Stimulated activated CD4-positive, alpha-beta T cell treated with anti-CD3 and anti-CD28 coated beads, Interleukin-2, amount 100 ng/mL, for 4 hours (primary cell): Measurements from ENCODE around the gene GAMT.

Source experiments
- DNase-seq: peaks from one replicate; pipeline ENCODE4 v3.0.0-alpha.2; 2020; ENCODE audit warnings: low read depth

GAMT gene

GRCh38 chr19:1418951-1419738 is 17.8 kb upstream of the GAMT start:
- no peak for DNase-seq

DNA sequence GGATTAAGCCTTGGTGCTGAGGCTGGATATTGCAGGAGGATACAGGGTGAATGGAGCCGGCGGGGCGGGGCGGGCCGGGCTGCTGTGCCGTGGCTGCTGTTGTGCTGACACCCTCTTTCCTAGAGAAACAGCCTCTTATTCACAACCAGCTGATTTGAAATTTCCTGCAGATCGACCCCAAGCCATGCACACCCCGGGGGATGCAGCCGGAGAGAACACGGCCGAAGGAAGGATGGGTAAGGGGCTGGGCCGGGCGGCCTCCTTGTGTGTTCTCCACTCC is 17.1 kb upstream of the GAMT start:
- no peak for DNase-seq

GRCh38 chr19:1417681-1418495 is 16.5 kb upstream of the GAMT start:
- DNase-seq, result no peak

DNA sequence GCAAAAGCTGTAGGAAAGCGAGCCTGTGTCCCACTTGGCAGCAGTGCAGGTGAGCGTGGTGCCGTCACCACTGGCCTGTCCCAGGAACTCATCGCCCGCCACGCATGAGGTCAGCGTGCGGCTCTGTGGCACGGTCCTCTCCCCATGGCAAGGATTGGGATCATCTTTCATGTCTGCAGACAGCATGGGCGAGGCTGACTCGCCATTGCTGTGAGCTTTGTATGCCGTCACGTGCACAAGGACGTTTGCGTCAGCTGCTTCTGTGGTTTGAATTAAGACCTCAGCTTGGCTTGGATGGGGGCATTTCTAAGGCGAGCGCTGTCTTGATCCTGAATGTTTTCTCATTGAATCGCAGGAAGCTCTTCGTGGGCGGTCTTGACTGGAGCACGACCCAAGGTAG is 15.8 kb upstream of the GAMT start:
- DNase-seq, result no peak

DNA sequence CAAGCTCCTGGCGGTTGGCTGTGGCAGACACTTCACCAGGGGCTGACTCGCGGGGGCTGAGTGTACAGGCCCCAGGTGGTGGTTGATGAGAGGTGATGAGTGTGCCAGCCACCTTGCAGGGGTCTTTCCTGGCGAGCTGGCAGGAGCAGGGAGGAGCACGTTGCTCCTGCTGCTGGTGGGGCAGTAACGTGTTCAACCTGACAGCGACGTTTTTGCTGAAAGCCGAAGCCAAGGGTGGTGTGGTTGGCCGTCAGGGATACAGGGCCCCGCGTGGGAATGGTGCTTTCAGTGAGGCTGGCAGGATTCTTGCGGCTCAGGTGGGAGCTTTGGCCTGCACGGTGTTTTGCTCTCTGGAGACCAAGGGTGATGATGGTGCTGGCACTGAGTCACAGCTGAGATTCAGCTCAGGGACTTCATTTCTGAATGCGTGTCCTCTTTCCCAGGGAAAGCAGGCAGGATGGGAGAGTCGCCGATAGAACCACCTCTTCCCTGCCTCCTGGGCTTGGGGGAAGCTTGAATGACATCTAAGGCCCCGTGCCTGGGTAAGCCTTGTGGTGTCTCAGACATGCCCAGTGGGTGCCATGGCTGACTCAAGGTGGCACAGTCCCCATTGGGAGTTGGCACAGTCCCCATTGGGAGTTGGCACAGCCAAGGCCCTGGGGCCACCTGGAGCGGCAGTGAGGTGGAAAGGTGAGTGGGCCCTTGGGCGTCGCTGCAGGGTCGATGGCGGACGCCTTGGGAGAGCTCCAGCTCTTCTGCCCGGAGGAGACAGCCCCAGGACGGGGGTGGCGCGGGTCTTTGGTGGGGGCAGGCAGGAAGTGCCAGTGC is 14.9 kb upstream of the GAMT start:
- DNase-seq, result no peak

GRCh38 chr19:1412995-1413800 is 11.9 kb upstream of the GAMT start:
- no peak for DNase-seq

DNA sequence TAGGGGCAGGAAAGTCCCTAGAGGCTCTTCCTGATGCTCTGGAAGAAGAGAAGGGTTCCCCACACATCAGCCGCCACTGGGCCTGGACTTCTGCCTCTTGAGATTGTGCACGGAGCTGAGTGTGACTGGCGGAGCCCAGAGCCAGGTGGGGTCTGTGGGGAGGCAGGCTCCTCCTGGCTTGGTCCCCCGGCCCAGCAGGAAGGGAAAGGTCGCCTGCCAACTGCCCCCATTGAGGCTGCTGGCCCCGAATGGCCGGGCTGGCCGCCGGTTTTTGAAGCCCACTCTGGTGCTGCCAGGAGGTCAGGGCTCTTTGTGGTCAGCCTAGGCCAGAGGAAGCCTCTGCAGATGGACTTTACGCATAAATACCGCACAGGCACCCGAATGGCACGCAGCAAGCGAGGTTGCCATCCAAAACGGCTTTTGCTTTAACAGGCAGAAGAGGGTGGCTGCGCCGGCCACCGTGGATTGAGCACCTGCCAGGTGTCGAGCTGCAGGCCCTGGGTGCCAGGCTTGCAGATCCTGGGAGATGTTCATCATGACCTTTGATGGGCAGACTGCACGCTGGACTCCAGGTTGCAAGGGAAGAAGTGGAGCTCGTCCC is 11.1 kb upstream of the GAMT start:
- DNase-seq, result no peak

- DNase-seq, result no peak
Measured at GRCh38 chr19:1411255-1412191, 10.2 kb upstream of the GAMT start.

- no peak for DNase-seq
Measured at GRCh38 chr19:1410789-1411188, 9.4 kb upstream of the GAMT start.

- no peak for DNase-seq
Measured at GRCh38 chr19:1410136-1410786, 8.9 kb upstream of the GAMT start.

DNA sequence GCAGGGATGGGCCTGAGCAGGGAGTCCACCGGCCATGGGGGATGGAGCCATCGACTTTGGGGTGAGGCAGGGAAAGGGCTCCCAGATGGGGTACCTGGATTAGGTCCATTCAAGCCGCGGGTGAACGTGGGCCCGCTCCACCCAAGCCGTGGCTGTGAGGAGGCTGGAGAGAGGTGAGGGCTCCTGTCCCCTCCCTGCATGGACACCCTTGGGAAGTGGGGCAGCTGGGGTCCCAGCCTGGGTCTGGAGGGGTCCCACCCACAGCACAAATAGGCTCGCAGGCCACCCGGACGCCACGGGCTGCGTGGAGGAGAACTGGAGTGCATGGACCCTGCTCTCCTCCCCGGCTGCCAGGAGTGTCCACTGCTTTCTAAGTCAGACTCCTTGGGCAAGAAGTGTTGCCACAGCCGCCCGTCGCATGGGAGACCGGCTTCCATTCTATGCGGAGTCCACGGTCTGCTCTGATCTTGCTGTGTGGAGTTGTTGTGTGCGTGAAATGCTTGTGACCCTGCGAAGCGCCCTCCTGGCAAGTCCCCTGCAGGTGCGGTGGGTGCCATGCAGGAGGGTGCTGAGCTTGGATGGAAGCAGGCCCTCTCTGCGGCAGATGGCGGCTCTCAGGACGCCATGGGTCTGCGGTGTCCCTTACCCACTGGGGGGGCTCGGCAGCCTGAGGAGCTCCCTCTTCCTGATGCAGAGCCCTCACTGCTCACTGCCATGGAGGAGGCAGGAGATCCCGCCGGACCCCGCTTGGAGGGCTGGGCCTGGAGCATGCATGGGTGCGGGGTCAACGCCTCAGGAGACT is 8.1 kb upstream of the GAMT start:
- no peak for DNase-seq

DNA sequence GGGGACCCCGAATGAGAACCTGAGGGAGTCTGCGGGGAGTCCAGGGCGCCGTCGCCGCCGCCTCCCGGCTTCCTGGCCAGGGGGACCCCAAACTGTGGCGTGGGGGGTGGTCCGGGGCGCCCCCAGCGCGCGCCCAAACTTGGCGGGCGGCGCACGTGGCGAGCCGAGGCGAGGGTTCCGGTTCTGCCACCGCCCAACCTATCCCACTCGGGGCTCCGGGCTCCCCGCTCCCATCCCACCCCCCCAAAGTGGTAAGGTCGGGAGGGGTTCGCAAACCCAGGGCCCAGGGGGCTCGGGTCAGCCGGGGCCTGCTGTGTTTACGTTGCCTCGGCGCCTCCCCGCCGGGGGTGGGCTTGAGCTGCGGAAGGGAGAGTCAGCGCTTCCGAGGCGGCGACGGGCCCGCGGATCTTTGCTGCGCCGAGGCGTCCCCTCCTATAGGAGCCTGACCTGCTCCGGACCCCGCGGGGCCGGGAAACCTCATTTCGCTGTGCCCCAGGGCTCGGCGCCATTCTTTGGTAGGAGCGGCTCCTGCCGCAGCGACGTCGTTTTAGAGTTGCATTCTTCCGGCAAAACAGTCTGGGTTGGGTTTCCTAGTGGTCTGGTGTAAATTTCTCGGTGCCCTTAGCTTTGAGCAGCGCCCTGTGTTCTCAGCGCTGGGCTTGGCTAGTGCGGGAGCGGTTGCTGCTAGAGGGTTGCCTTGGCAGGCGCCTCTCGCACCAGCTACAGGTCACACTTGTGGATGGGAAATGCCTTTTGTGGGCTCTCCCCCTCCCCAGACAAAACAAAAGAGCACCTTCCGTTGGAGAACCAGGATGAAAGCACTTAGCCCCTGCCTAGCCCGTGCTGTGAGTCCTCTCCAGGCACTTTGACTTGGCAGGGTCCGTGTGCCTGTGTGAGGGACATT is 7.2 kb upstream of the GAMT start:
- peak; percentile 39 for DNase-seq

GRCh38 chr19:1407528-1408299 is 6.4 kb upstream of the GAMT start, which contains the start of gene DAZAP1:
Gene DAZAP1, plus strand, starts transcription at chr19:1407586. Its CDS starts 188 bp downstream, at chr19:1407774.
- peak; percentile 18 for DNase-seq

DNA sequence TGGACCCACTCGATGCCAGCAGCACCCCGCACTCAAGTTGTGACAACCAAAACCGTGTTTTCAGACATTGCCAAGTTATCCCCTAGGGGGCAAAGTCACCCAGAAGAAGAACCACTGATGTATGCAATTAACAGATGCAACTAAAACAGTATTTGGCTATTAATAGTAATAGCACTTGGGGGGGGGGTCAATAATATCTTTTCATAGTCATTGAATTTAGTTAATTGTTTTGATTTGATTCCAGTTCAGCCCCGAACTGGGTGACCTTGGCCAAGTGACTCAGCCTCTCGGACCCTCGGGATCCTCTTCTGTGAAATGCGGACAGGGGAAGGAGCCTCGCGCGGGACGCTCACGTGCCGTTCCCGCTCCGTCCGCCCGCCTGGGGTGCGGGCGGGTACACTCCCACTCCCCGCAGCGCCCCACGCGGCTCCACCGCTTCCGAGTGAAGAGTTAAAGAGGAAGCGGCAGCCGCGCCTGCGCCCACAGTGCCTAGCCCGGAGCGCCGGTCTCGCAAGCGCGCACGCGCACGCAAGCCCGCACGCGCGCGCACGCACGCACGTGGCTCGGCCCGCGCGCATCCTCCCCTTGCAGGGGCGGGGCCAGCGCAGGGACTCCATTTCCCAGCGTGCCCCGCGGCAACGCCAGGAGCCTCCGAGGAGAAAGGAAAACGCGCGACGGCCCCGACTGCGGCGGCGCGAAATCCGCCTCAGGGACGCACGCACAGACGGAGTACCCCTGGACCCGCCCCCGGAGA is 5.6 kb upstream of the GAMT start:
- peak; percentile 99 for DNase-seq

DNA sequence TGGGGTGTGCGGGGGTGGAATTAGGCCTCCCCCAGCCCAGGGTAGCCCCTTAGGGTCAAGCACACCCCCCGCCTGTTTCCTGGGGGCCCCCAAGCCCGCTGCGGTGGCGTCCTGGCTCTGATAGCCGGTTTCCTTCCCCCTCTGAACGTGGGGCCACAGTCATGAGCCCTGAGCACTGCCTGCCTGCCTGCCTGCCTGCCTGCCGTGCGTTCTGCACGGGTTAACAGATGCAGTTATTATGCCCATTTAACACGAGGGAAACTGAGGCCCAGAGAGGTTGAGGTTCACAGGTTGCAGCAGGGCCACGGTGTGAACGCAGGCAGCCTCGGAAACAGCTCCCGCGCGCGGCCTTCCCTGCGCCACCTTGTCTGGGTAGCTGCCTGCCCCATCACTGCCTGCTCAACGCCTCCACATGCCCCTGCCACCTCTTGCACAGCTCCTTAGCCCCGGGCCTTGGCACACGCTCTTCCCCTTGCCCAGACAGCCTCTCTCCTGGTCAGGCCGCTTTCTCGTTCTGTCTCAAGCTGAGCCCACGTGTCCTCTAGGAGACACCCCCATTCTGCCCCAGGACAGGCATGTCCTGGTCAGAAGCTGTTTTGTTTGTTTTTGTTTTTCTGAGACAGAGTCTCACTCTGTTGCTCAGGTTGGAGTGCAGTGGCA is 1.2 kb upstream of the GAMT start:
- DNase-seq, result no peak

DNA sequence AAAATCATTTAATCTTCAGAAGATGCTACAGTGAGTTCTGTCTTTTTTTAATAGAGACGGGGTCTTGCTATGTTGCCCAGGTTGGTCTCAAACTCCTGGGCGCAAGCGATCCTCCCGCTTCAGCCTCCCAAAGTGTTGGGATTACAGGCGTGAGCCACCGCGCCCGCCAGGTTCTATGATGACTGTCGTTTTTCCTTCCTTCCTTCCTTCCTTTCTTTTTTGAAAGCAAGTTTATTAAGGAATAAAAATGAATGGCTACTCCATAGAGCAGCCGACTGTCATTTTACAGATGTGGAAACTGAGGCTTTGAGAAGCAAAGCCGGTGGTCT is 511 bp upstream of the GAMT start:
- no peak for DNase-seq
